Measurements from ENCODE around the gene TMEM114.
"Not testable (repeated sequence)": the region's sequence is repeated elsewhere in the genome, so short reads cannot be mapped to it uniquely, and the experiment has no call there.

Gene TMEM114

DNA sequence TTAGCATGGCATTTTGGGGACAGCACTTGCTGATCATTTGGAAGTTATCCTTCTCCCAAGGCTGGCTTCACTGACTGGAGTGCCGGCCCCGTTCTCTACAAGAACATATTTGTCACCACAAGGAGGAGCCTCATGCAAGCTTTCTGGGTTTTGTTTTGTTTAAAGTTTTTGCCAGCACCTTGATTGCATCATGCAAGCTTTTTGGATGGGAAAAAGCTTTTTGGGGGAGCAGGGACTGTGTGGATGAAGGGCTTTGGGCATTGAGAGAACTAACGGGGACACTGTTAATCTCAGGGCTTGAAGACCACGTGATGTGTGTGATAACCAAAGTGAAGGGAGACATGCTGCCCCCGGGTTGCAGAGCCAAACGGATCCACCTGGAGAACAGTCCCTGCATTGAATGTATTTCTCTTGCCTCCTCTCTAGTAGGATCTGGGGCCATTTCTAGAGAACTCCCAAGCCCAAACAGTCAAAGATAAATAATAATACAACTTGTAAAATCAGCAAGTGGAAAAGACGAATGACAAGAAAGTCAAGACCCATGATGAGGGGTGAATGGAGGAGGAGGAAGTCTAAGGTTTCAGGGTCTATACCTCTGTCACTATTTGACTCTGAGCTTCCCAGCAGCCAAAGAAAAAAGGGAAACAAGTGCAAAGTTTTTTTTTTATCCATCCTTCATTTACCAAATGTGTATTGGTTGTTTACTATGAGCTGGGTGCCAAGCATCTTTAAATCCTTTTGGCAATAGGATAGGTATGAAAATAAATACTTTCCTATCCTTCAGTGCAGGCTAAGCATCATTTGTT is 17.2 kb downstream of the TMEM114 start:
- Mint-ChIP-seq H3K9me3 (no peaks in the 10 kb centered on the region), H3K27ac (no peak overlapping the region), H3K4me1 (ENCODE audit: low read depth) (peaks cover 2% of the 10 kb centered on the region), H3K36me3 (ENCODE audit: low read depth) (no peaks in the 10 kb centered on the region), H3K4me3 (no peak overlapping the region), H3K27me3 (peaks cover 78% of the 10 kb centered on the region)
- no peak for DNase-seq

DNA sequence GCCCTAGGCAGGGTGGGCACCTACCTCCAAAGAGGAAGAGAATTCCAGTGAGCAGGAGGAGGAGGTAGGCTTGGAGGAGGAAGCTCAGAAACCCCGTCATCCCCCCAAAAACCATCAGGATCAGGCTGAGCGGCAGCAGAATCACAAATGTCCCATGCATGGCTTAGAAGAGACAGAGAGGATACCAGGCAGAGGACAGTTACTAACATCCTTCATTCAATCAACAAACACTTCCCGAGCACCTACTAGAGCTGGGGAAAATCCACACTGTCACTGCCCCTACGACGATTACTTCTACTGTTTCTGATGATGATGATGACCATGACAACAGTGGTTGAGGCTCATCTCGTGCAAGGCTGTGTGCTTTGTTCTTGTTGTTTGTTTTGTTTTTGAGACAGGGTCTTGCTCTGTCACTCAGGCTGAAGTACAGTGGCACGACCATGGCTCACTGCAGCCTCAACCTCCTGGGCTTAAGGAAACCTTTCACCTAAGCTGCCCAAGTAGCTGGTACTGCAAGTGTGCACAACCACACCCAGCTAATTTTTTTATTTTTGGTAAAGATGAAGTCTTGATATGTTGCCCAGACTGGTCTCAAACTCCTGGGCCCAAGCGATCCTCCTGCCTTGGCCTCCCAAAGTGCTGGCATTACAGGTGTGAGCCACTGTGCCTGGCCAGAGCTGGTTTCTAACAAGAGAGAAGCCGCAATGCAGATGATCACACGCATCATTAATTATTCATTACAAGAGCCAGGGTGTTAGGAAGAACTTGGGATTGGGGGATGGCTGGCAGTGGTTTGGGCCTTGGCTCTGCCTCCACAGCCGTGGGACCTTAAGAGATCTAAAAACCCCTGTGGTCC is 18.0 kb downstream of the TMEM114 start:
- Mint-ChIP-seq H3K4me3 (no peak overlapping the region), H3K9me3 (no peaks in the 10 kb centered on the region), H3K27me3 (peaks cover 74% of the 10 kb centered on the region), H3K36me3 (ENCODE audit: low read depth) (no peaks in the 10 kb centered on the region), H3K4me1 (ENCODE audit: low read depth) (peaks cover 6% of the 10 kb centered on the region), H3K27ac (no peak overlapping the region)
- no peak for DNase-seq

DNA sequence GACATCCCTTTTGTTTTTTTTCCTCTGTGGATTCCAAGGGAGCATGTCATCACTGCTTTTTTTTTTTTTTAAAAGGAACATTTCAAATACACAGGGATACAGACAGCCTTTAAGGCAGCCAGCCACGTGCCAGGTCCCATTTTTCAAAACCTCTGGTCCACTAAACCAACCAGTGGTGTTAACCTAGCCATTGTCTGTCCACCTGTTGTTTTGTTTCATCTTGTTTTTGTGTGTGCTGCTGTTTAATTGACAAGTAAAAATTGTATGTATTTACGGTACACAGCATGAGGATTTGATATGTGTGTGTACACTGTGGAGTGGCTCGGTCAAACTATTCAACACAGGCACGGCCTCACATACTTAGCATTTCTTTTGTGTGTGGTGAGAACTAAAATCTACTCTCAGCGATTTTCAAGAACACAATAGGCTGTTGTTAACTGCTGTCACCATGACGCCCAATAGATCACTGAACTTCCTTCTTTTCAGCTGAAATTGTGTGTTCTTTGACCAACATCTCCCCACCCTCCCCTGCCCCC is 19.2 kb downstream of the TMEM114 start:
- no peak overlapping the region for H3K27ac Mint-ChIP-seq
- H3K4me3 Mint-ChIP-seq = no peak overlapping the region
- peaks cover 64% of the 10 kb centered on the region for H3K27me3 Mint-ChIP-seq
- no peaks in the 10 kb centered on the region for H3K36me3 Mint-ChIP-seq (ENCODE audit: low read depth)
- peaks cover 6% of the 10 kb centered on the region for H3K4me1 Mint-ChIP-seq (ENCODE audit: low read depth)
- DNase-seq = no peak
- no peaks in the 10 kb centered on the region for H3K9me3 Mint-ChIP-seq

DNA sequence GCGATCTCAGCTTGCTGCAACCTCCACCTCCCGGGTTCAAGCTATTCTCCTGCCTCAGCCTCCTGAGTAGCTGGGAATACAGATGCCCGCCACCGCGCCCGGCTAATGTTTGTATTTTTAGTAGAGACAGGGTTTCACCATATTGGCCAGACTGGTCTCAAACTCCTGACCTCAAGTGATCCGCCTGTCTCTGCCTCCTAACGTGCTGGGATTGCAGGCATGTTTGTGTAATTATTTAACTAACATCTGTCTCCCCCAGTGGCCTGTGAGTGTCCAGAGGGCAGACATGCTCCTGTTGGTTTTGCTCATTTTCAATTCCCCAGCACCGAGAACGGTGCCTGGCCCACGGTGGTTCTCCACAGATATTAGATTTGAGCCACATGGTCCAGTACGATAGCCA is 19.9 kb downstream of the TMEM114 start:
- not testable (repeated sequence) for H3K27ac Mint-ChIP-seq; H3K9me3 Mint-ChIP-seq; H3K36me3 Mint-ChIP-seq (ENCODE audit: low read depth); H3K4me3 Mint-ChIP-seq; DNase-seq; H3K4me1 Mint-ChIP-seq (ENCODE audit: low read depth)
- H3K27me3 Mint-ChIP-seq = peaks cover 57% of the 10 kb centered on the region

DNA sequence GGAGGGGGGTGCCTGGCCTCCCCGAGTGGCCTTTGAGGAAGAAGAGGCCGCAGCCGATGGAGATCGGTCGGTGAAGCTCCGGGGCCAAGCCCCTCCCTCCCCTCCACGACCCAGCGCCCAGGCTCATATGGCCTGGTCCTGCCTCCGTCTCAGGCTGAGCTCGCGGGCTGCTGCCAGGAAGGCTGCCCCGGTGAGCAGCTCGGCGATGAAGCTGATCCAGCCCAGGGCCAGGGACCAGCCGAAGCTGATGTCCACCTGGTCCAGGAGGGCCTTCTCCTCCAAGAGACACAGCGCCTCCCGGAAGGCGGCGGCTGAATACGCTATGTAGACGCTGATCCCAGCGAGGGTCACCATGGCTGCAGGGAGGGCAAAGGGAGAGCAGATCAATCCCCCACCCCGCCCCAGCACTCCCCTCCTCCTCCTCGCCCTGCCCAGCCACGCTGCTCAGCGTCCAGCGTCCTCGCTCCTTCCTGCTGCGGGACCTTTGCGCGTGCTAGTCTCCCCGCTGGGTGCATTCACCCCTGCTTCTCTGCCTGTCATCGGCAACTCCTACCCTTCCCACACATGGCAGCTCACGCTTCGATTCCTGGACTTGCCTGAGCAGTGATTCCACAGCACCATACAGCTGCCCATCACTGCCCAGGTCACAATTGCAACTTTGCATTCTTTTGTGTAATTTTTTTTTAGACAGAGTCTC is 20.5 kb downstream of the TMEM114 start:
- peaks cover 6% of the 10 kb centered on the region for H3K4me1 Mint-ChIP-seq (ENCODE audit: low read depth)
- peaks cover 52% of the 10 kb centered on the region for H3K27me3 Mint-ChIP-seq
- no peak overlapping the region for H3K27ac Mint-ChIP-seq
- H3K9me3 Mint-ChIP-seq = no peaks in the 10 kb centered on the region
- no peak overlapping the region for H3K4me3 Mint-ChIP-seq
- no peak for DNase-seq
- H3K36me3 Mint-ChIP-seq (ENCODE audit: low read depth) = no peaks in the 10 kb centered on the region

DNA sequence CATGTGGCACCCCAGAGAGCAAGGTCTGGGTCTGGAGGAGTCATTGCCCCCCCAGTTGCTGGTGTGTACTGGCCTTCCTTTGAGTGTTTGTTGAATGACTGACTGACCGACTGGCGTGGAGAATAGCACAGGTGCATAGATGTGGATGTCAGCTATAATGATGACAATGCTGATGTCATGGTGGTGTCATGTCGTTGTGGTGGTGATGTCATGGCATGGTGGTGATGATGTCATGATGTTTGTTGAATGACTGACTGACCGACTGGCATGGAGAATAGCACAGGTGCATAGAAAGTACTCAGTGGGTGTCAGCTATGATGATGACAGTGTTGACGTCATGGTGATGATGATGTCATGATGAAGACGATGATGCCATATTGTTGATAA is 22.1 kb downstream of the TMEM114 start:
- peaks cover 6% of the 10 kb centered on the region for H3K4me1 Mint-ChIP-seq (ENCODE audit: low read depth)
- no peak overlapping the region for H3K4me3 Mint-ChIP-seq
- H3K9me3 Mint-ChIP-seq = no peaks in the 10 kb centered on the region
- H3K36me3 Mint-ChIP-seq (ENCODE audit: low read depth) = no peaks in the 10 kb centered on the region
- DNase-seq = no peak
- H3K27ac Mint-ChIP-seq = peak overlapping the region; percentile 31
- peaks cover 39% of the 10 kb centered on the region for H3K27me3 Mint-ChIP-seq

DNA sequence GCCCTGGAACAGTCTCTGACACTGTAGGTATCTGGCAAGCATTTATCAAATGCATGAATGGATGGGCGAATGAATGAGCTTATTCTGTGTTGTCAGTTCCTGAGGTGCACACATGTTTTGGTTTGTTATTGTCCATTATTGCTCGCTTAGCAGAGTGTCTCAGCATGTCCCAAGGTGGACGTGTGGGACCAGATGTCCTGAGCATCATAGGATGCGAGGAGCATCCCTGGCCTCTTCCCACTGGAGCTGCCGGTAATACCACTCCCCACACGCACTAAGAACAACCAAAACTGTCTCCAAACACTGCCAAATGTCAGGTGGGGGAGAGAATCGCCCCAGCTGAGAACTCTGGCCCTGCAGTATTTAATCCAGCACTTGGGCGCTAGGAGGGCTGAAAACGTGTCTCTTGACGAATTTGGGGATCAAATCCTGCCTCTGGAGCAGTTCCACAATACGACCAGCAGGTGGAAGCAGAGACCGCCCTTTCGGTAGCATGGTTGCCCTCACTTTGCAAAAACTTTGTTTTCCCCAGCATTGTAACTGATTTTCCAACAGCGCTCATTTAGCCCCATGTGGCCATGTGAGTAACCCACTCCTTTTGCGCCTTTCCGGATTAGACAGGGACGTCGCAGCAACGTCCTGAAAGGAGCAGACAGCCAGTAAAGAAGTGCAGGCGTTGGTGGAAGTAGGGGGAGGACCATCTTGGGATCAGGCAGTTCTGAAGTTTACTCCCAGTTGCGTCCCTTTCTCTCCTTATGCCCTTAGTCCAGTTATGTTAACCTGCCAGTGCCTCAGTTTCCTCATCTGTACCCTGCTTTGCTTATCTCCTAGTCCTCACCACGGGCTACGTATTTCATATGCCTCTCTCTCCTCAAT is 22.7 kb downstream of the TMEM114 start:
- H3K27ac Mint-ChIP-seq = peak overlapping the region; percentile 31
- peaks cover 6% of the 10 kb centered on the region for H3K4me1 Mint-ChIP-seq (ENCODE audit: low read depth)
- no peaks in the 10 kb centered on the region for H3K36me3 Mint-ChIP-seq (ENCODE audit: low read depth)
- DNase-seq = peak; percentile 80
- peaks cover 33% of the 10 kb centered on the region for H3K27me3 Mint-ChIP-seq
- no peak overlapping the region for H3K4me3 Mint-ChIP-seq
- no peaks in the 10 kb centered on the region for H3K9me3 Mint-ChIP-seq

DNA sequence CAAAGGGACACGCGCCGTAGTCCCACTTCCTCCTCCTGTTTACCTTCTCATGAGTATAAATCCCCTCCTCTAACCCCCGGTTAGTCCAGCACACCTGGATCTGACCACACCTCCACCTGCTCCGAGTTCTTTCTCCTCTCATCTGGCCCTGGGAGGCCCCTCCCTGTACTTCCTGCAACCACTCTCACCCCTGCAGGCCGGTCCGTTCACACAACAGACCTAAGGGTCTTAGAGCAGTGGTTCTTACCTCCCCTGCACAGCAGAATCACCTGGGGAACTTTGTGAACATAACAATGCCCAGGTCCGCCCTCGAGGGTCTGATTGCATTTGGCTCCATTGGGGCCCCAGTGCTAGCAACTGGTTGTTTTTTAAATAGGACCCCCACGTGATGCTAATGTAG is 24.8 kb downstream of the TMEM114 start:
- H3K27ac Mint-ChIP-seq = no peak overlapping the region
- peaks cover 19% of the 10 kb centered on the region for H3K27me3 Mint-ChIP-seq
- H3K9me3 Mint-ChIP-seq = no peaks in the 10 kb centered on the region
- peaks cover 6% of the 10 kb centered on the region for H3K4me1 Mint-ChIP-seq (ENCODE audit: low read depth)
- H3K4me3 Mint-ChIP-seq = no peak overlapping the region
- H3K36me3 Mint-ChIP-seq (ENCODE audit: low read depth) = no peaks in the 10 kb centered on the region
- DNase-seq = no peak

- no peaks in the 10 kb centered on the region for H3K9me3 Mint-ChIP-seq
- H3K4me3 Mint-ChIP-seq = no peak overlapping the region
- H3K36me3 Mint-ChIP-seq (ENCODE audit: low read depth) = no peaks in the 10 kb centered on the region
- DNase-seq = no peak
- peaks cover 6% of the 10 kb centered on the region for H3K4me1 Mint-ChIP-seq (ENCODE audit: low read depth)
- H3K27ac Mint-ChIP-seq = no peak overlapping the region
- peaks cover 16% of the 10 kb centered on the region for H3K27me3 Mint-ChIP-seq
Measured at GRCh38 chr16:8564934-8565345, 25.4 kb downstream of the TMEM114 start.

- not testable (repeated sequence) for H3K27me3 Mint-ChIP-seq; H3K4me3 Mint-ChIP-seq; DNase-seq; H3K27ac Mint-ChIP-seq; H3K9me3 Mint-ChIP-seq; H3K4me1 Mint-ChIP-seq (ENCODE audit: low read depth); H3K36me3 Mint-ChIP-seq (ENCODE audit: low read depth)
Measured at GRCh38 chr16:8563944-8564540, 26.3 kb downstream of the TMEM114 start.

- Mint-ChIP-seq H3K4me1 (ENCODE audit: low read depth) (no peaks in the 10 kb centered on the region), H3K27me3 (peaks cover 8% of the 10 kb centered on the region), H3K4me3 (no peak overlapping the region), H3K36me3 (ENCODE audit: low read depth) (no peaks in the 10 kb centered on the region), H3K27ac (no peak overlapping the region), H3K9me3 (no peaks in the 10 kb centered on the region)
- DNase-seq = no peak
Measured at GRCh38 chr16:8561496-8561895, 28.8 kb downstream of the TMEM114 start.

DNA sequence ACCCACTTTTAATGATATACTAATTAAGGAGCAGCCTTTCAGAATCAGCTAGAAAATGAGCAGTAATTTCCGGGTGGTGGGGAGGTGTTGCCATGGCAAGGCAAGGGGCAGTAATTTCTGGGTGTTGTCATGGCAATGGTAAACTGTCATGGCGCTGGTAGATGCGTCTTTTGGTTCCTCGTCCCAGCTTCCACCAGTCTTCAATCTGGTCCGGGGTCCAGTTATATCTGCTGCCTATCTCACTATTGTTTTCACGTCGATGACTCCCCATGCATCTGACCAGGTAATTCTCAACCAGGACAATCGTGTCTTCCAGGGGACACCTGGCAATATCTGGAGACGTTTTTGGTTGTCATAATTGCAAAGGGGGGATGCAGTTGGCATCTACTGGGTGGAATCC is 34.9 kb downstream of the TMEM114 start:
- Mint-ChIP-seq H3K4me1 (ENCODE audit: low read depth) (no peaks in the 10 kb centered on the region), H3K9me3 (no peaks in the 10 kb centered on the region), H3K27me3 (peaks cover 46% of the 10 kb centered on the region), H3K27ac (no peak overlapping the region), H3K36me3 (ENCODE audit: low read depth) (no peaks in the 10 kb centered on the region), H3K4me3 (no peak overlapping the region)
- no peak for DNase-seq

GRCh38 chr16:8554881-8555280 is 35.4 kb downstream of the TMEM114 start:
- Mint-ChIP-seq H3K4me3 (no peak overlapping the region), H3K27ac (no peak overlapping the region), H3K4me1 (ENCODE audit: low read depth) (no peaks in the 10 kb centered on the region), H3K9me3 (no peaks in the 10 kb centered on the region), H3K27me3 (peaks cover 49% of the 10 kb centered on the region), H3K36me3 (ENCODE audit: low read depth) (no peaks in the 10 kb centered on the region)
- DNase-seq = no peak

Measured in activated T-cell treated with anti-CD3 and anti-CD28 coated beads, Interleukin-2, amount 50 U/mL, for 24 hours (primary cell).